Omental fat pad (tissue), 4 donors: ENCODE measurements around the gene NAAA. TPM values are rescaled to one million over a fixed set of nuclear protein-coding genes. Genes with fewer than 3 reads are reported as not detected.

ENCODE experiments used
- ATAC-seq: fragments of 150-250 bp; one replicate; pipeline ENCODE4 v1.9.1; 2016; ENCODE audit warnings: mild to moderate bottlenecking, moderate library complexity; ENCODE audit not compliant: low FRiP score
- DNase-seq: peaks from one replicate; pipeline ENCODE4 v3.0.0-alpha.2; 2019; ENCODE audit warnings: low spot score
- total RNA-seq, 4 donors: library from RNA; depleted of rRNA; stranded (reverse); fragments of >200 nt; gene quantifications; one replicate each; pipeline ENCODE4 v1.1.0, GENCODE V29; 2016
- TF ChIP-seq, protein P1 (sequence below), 3 donors: fragments of 450-650 bp; IDR thresholded peaks; one replicate each; pipeline ENCODE4 v1.5.1; 2016 to 2017; ENCODE audit warnings: antibody characterized with exemption in 3 of 3, mild to moderate bottlenecking in 3 of 3, moderate library complexity in 2 of 3

NAAA gene
- total RNA-seq, 4 donors from 2014 or later, result 42.7 to 135 (median 61.2) TPM

DNA sequence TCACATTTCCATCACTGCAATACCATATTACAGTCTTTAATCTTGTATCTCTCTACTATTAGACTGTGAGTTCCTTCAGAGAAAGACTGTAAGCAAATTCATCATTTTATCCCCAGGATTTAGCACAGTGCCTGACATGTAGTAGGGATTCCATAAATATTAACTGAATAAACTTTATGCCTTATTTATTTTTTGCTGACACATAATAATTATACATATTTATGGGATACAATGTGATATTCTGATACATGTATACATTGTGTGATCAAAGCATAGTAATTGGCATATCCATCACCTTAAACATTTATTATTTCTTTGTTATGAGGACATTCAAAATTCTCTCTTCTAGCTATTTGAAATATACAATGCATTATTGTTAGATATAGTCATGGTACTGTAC, 42.3 kb downstream of the NAAA start:
- no peak for ATAC-seq
- TF ChIP-seq, protein P1, sequence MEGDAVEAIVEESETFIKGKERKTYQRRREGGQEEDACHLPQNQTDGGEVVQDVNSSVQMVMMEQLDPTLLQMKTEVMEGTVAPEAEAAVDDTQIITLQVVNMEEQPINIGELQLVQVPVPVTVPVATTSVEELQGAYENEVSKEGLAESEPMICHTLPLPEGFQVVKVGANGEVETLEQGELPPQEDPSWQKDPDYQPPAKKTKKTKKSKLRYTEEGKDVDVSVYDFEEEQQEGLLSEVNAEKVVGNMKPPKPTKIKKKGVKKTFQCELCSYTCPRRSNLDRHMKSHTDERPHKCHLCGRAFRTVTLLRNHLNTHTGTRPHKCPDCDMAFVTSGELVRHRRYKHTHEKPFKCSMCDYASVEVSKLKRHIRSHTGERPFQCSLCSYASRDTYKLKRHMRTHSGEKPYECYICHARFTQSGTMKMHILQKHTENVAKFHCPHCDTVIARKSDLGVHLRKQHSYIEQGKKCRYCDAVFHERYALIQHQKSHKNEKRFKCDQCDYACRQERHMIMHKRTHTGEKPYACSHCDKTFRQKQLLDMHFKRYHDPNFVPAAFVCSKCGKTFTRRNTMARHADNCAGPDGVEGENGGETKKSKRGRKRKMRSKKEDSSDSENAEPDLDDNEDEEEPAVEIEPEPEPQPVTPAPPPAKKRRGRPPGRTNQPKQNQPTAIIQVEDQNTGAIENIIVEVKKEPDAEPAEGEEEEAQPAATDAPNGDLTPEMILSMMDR (IDR thresholded peaks at IDR 0.05), result no peak

DNA sequence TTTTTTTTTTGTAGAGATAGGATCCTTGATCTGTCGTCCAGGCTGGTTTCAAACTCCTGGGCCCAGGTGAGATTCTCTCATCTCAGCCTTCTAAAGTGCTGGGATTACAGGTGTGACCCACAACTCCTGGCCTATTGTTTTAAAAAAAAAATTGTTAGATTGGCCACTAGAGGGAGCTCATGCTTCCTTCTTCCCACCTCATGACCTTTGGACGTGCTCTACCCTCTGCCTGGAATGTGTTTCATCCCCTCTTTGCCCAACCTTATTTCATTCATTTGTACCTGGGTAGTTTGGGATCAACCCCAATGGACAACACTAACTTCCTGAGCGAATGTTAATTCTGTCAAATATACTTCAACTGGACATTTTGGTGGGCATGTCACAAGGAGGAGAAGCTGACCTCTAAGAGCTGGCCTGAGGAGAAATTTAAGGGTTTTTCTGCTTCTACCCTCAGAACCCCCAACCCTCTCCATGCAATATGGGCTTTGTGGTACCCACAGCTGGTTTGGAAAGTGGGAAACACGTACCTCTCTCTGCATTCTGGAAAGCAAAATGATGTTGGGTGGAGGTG, 45.0 kb downstream of the NAAA start:
- TF ChIP-seq, protein P1 (IDR thresholded peaks at IDR 0.05), result no peak
- no peak for DNase-seq
- ATAC-seq, result no peak

More for the DNA sequence above, 42.3 kb downstream of the NAAA start:
- no peak for DNase-seq

DNA sequence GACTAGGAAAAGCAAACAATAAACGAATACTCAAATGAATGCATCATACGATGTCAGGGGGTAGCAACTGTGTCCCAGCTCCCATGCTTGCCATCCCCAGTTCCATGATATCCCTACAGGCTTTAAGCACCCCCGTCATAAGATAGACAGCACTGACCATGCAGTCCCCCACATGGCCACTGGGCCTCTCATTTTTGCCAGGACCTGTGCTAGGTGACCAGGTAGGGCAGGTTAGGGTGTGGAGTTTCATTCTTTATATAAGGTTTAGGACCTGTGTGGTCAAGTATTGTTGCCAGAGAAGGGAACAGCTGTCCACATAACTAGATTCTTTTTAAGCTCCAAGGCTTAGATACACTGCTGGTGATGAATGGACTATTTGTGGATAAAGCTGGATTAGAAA, 48.3 kb downstream of the NAAA start:
- no peak for ATAC-seq
- TF ChIP-seq, protein P1 (IDR thresholded peaks at IDR 0.05), result no peak
- DNase-seq, result no peak

DNA sequence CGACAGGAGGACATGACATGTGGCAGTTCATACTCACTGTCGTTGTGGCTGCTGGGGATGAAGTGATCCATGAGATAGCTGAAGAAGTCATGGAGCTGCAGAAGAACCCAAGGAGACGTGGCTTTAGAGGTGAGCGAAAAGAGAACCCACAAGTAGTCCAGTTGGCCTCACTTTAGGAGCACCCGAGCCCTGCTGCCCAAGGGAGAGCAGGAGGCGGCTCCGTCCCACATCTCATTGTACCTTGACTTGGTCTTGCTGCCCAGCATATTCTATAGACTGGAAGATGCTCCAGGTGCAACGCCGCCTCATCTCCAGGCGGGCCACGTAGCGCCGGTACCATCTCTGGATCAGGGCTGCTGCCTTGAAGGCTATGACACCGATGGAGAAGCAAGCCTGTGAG, 49.2 kb downstream of the NAAA start:
- no peak for ATAC-seq
- TF ChIP-seq, protein P1 (IDR thresholded peaks at IDR 0.05), result no peak
- DNase-seq, result no peak

DNA sequence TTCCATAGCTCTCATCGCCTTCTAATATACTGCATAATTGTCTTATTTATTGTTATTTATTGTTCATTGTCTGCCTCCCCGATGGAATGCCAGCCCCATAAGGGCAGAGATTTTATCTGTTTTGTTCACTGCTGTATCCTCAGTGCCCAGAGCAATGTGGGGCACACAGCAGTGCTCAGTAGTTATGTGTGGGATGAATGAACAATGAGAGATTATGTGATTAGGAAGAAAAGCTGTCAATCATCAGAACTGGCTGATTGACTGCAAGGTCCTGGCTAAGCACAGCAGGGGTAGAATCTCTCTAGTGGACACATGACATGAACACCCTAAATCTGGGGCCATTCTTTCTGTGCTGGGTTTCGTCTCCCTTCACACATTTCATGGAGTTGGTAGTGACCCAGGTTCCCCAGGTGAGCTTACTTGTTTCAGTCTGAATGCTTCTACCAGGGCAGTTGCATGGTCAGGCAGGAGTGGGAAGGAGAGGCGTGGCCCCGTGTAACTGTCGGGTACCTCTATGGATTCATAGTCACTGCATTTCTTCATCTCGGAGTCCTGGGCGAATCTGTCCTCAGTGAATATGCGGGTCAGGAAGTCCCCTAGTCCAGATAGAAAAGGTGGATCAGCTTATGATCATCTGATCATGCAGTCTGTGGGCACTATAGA, 51.1 kb downstream of the NAAA start:
- DNase-seq, result no peak
- TF ChIP-seq, protein P1 (IDR thresholded peaks at IDR 0.05), result no peak
- no peak for ATAC-seq

DNA sequence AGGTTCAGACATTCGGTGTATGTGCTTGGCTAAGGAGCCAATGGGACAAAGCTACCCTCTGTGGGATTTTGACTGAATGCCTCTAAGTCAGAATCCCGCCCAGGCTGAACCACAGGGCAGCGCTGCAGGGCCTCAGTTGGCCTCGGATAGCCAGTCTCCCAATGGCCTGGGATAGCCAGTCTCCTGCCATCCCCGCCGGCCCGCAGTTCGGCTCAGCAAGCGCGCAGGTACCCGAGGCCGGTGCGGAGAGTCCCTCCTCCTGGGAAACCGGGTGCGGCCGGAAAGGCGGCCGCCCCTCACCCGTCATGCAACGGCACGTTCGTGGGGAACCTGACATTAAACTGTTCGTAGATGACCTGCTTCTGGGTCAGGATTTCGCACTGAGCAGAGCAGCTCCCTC, 54.7 kb downstream of the NAAA start:
- TF ChIP-seq, protein P1 (IDR thresholded peaks at IDR 0.05), result no peak
- no peak for DNase-seq
- ATAC-seq, result no peak

DNA sequence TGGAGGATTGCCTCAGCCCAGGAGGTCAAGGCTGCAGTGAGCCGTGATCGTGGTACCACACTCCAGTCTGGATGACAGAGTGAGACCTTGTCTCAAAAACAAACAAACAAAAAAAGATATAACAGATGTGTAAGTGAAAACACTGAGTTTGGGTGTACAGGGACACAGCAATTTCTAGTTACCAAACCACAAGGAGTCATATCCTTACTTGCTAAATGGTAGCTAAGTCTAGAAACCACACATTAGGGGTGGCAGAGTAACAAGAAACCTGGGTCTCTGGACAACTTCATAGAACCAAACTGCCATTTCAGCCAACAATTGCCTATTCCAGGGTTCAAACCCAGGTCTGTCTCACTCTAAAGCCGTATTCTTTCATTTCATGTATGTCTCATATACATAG, 59.3 kb downstream of the NAAA start:
- DNase-seq (no peak), ATAC-seq (no peak)
- TF ChIP-seq, protein P1 (IDR thresholded peaks at IDR 0.05), result no peak
